Activated T-helper 17 cell treated with anti-CD3 and anti-CD28 coated beads, Interleukin-2, amount 50 U/mL, for 72 hours (primary cell): ENCODE measurements around the gene NRTN. TPM values are rescaled to one million over a fixed set of nuclear protein-coding genes. Genes with fewer than 3 reads are reported as not detected.
"Not testable (repeated sequence)": the region's sequence is repeated elsewhere in the genome, so short reads cannot be mapped to it uniquely, and the experiment has no call there.

Source experiments
- ATAC-seq: fragments of 150-1000 bp; cut with Tn5 transposase; replicated peaks from 2 replicates; pipeline ENCODE4 v1.10.0; 2021; ENCODE audit warnings: mild to moderate bottlenecking, moderate library complexity
- H3K27ac Mint-ChIP-seq: one replicate; pipeline ENCODE4 v1.8.0; 2022; ENCODE audit warnings: mixed read lengths
- H3K27me3 Mint-ChIP-seq: one replicate; pipeline ENCODE4 v1.8.0; 2022; ENCODE audit warnings: mixed read lengths
- H3K36me3 Mint-ChIP-seq: one replicate; pipeline ENCODE4 v1.8.0; 2022; ENCODE audit warnings: low read depth, mild to moderate bottlenecking, mixed read lengths
- H3K4me1 Mint-ChIP-seq: one replicate; pipeline ENCODE4 v1.8.0; 2022; ENCODE audit warnings: mixed read lengths
- H3K4me3 Mint-ChIP-seq: one replicate; pipeline ENCODE4 v1.8.0; 2022; ENCODE audit warnings: mild to moderate bottlenecking, mixed read lengths
- H3K9me3 Mint-ChIP-seq: one replicate; pipeline ENCODE4 v1.8.0; 2022; ENCODE audit warnings: mixed read lengths
- total RNA-seq, 2 donors: library from RNA; stranded (reverse); gene quantifications; one replicate each; pipeline ENCODE4 v1.2.3, GENCODE V29; 2022

Gene NRTN
- total RNA-seq: under 1 TPM; 0.32 to 0.52 TPM

DNA sequence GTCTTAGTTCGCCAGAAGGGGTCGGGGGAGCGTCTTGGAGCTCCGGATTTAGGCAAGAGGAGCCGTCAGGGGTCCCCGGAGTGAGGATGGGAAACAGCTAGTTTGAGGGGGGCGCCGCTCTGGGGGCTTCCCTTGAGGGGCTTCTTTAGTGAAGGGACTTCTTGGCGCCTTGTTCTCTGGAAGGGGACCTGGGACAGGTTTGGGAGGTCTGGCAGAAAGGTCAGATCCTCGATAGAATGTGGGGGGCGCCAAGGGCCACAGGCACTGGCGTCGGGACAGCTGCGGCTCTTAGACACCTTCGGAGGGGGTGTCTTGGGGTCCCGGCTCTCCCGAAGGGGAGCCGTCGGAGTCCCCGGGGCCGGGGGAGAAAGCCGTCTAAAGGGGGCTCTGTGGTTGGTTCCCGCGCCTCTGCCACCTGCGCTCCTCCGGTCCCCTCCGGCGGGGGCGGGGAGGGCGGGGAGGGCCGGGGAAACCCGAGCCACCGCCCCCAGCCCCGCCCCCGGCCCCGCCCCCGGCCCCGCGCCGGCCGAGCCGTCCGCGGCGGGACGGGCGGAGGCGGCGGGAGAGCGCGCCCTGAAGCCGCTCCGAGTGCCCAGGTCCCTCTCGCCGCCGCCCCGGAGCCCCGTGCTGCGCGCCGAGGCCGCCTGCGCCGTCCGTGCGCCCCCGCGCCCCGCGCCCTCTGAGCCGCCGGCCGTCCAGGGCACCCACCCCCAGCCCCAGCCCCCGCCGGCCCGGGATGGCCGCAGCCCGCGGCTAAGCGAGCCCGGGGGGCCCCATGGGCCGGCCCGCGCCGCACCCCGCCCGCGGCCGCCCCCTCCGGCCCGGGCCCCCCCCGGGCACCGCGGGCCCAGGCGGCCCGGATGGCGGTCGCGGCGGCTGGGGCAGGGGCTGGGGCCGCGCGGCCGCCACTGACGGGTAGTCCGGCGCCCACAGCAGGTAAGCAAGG is at the start of gene NRTN:
TSS of gene NRTN (plus strand) at position 552 of the 946 bp plus-strand sequence. CDS start 19,099 bp downstream, outside the sequence.
- Mint-ChIP-seq H3K27ac (peak within 1 kb of the TSS; percentile 65), H3K9me3 (no peaks in the 10 kb centered on the region), H3K4me3 (peak within 1 kb of the TSS; percentile 76), H3K4me1 (peaks cover 5% of the 10 kb centered on the region), H3K27me3 (peaks cover 11% of the 10 kb centered on the region), H3K36me3 (no peaks in the 10 kb centered on the region)
- peak; percentile 16 for ATAC-seq

DNA sequence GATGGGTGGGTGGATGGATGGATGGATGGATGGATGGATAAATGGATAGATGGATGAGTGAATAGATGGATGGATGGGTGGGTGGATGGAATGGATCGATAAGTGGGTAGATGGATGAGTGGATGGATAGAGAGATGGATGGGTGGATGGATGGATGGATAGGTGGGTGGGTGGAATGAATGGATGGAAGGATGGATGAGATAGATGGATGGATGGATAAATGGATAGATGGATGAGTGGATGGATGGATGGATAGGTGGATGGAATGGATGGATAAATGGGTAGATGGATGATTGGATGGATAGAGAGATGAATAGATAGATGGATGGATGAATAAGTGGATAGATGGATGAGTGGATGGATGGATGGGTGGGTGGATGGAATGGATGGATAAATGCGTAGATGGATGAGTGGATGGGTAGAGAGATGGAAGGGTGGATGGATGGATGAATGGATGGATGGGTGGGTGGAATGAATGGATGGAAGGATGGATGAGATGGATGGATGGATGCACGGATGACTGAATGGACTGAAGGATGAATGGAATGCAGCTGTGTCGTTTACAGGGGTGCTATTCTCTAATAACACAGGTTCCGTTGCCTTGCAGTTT is 42.2 kb upstream of the NRTN start:
- H3K27ac Mint-ChIP-seq: no peak overlapping the region
- H3K27me3 Mint-ChIP-seq: peaks cover 8% of the 10 kb centered on the region
- no peak overlapping the region for H3K4me3 Mint-ChIP-seq
- ATAC-seq: no peak
- H3K9me3 Mint-ChIP-seq: peaks cover 6% of the 10 kb centered on the region
- no peaks in the 10 kb centered on the region for H3K4me1 Mint-ChIP-seq
- no peaks in the 10 kb centered on the region for H3K36me3 Mint-ChIP-seq

GRCh38 chr19:5765220-5765619 is 39.6 kb upstream of the NRTN start:
- Mint-ChIP-seq H3K27me3 (peaks cover 8% of the 10 kb centered on the region), H3K27ac (no peak overlapping the region), H3K4me1 (no peaks in the 10 kb centered on the region), H3K4me3 (no peak overlapping the region), H3K9me3 (peaks cover 6% of the 10 kb centered on the region), H3K36me3 (no peaks in the 10 kb centered on the region)
- no peak for ATAC-seq

GRCh38 chr19:5767949-5768348 is 36.9 kb upstream of the NRTN start:
- no peaks in the 10 kb centered on the region for H3K9me3 Mint-ChIP-seq

DNA sequence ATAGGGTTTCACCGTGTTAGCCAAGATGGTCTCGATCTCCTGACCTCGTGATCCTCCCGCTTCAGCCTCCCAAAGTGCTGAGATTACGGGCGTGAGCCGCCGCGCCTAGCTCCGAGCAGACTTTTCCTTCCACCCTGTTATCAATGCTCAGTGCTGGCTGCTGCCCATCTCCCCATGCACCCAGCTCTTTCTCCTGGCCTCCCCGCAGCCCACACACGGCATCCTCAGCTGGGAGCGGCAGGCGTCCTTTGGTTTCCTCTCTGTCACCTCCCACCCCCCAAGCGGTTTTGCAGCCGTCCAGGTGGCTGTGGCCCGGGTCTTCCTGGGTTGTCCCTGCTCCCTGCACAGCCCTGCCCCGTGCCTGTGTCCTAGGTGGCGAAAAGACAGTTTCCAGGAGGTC is 32.5 kb upstream of the NRTN start:
- no peak for ATAC-seq
- H3K9me3 Mint-ChIP-seq: no peaks in the 10 kb centered on the region
- no peaks in the 10 kb centered on the region for H3K4me1 Mint-ChIP-seq
- H3K36me3 Mint-ChIP-seq: no peaks in the 10 kb centered on the region
- H3K27me3 Mint-ChIP-seq: no peaks in the 10 kb centered on the region
- H3K4me3 Mint-ChIP-seq: no peak overlapping the region
- no peak overlapping the region for H3K27ac Mint-ChIP-seq

More at GRCh38 chr19:5767949-5768348, 36.9 kb upstream of the NRTN start:
- ATAC-seq: no peak
- Mint-ChIP-seq H3K27ac (no peak overlapping the region), H3K36me3 (no peaks in the 10 kb centered on the region), H3K4me3 (no peak overlapping the region), H3K27me3 (peaks cover under 1% of the 10 kb centered on the region), H3K4me1 (no peaks in the 10 kb centered on the region)

DNA sequence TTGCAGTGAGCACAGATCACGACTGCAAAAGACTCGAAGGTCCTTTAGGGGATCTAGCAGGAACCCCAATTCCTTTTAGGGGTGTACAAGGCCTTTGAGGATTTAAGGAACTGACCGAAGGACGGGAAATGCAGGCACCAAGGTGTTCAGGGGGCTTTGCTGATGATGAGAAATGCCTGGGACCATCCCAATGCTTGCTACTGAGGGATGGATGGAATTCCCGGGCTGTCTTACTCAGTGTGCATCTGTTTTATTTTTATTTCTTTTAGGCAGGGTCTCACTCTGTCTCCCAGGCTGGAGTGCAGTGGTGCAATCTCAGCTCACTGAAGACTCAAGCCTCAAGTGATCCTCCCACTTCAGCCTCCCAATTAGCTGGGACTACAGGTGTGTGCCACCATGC is 31.6 kb upstream of the NRTN start:
- H3K27ac Mint-ChIP-seq: no peak overlapping the region
- no peaks in the 10 kb centered on the region for H3K9me3 Mint-ChIP-seq
- no peaks in the 10 kb centered on the region for H3K27me3 Mint-ChIP-seq
- H3K36me3 Mint-ChIP-seq: no peaks in the 10 kb centered on the region
- no peaks in the 10 kb centered on the region for H3K4me1 Mint-ChIP-seq
- H3K4me3 Mint-ChIP-seq: no peak overlapping the region
- no peak for ATAC-seq

DNA sequence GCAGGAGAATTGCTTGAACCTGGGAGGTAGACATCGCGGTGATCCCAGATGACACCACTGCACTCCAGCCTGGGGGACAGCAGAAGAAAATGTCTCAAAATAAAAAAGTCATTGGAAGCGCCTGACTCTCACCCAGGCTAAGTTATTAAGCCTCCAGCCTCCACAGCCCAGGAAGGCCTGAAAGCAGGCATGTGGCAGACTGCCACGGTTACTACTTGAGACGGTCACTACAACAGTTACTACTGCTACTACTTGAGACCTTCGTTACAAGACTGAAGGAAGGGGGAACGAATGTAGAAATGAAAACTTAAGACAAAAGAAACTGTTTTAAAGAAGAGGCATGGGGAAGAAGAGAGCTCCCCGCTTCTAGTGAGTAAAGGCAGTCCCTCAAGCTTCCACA is 29.9 kb upstream of the NRTN start:
- no peaks in the 10 kb centered on the region for H3K9me3 Mint-ChIP-seq
- H3K4me1 Mint-ChIP-seq: no peaks in the 10 kb centered on the region
- no peak overlapping the region for H3K4me3 Mint-ChIP-seq
- no peaks in the 10 kb centered on the region for H3K27me3 Mint-ChIP-seq
- no peak overlapping the region for H3K27ac Mint-ChIP-seq
- no peak for ATAC-seq
- H3K36me3 Mint-ChIP-seq: no peaks in the 10 kb centered on the region

DNA sequence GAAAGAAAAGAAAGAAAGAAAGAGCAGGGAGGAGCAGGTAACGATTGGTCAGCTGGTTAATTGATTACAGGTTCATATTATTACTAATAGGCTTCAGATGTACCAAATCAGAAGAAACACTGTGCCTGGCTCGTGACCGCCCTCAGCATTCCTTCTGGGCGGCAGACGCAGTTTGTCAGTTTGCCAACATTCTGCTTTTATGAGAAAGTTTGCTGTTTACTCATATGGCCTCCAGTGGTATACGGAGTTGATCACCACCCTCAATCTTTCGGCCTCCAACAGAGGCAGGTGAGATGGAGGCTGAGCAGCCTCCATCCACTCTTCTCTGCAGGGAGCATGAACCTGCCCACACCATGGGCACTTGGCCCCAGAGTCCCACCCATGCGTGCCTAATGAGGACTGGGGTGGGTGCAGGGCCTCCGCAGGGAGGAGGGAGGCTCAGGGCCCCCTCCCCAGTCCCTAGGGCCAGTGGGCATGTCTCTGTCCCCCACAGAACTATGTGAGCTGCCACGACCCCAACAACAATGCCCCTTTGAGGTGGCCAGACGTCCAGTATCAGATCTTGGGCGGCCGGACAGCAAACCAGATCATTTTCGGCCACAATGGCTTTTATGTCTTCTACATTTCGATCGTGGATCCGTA is 29.1 kb upstream of the NRTN start:
- H3K27ac Mint-ChIP-seq: no peak overlapping the region
- H3K27me3 Mint-ChIP-seq: no peaks in the 10 kb centered on the region
- no peak for ATAC-seq
- no peaks in the 10 kb centered on the region for H3K36me3 Mint-ChIP-seq
- no peak overlapping the region for H3K4me3 Mint-ChIP-seq
- H3K4me1 Mint-ChIP-seq: no peaks in the 10 kb centered on the region
- no peaks in the 10 kb centered on the region for H3K9me3 Mint-ChIP-seq

DNA sequence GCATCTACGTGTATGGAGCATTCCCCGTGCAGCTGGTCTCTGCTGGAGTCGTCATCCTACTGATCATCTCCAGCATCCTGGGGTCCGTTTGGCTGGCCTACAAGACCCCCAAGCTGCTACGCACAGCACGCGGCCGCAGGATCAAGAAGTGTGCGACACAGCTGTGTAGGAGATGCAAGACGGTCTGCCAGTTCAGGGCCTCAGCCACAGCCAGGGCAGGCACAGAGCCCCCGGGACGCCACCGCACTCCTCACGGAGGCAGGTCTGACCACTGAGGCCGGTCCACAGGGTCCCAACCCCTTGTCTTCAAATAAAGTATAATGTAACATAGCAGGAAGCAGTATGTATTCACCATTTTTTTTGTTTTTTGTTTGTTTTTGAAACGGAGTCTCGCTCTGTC is 26.5 kb upstream of the NRTN start:
- H3K4me3 Mint-ChIP-seq: no peak overlapping the region
- H3K27ac Mint-ChIP-seq: no peak overlapping the region
- no peak for ATAC-seq
- no peaks in the 10 kb centered on the region for H3K36me3 Mint-ChIP-seq
- H3K4me1 Mint-ChIP-seq: no peaks in the 10 kb centered on the region
- H3K9me3 Mint-ChIP-seq: no peaks in the 10 kb centered on the region
- no peaks in the 10 kb centered on the region for H3K27me3 Mint-ChIP-seq

DNA sequence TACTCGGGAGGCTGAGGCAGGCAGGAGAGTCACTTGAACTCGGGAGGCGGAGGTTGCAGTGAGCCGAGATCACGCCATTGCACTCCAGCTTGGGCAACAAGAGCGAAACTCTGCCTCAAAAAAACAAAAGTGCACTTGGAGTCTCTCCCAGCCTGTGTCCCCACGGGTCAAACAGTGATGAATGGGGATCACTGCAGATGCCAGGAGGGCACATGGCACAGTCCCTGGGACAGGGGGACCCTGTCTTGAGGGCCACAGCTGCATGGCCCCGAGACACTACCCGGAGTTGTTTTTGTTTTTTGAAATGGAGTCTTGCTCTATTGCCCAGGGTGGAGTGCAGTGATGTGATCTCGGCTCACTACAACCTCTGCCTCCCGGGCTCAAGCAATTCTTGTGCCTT is 24.0 kb upstream of the NRTN start:
- not testable (repeated sequence) for H3K9me3 Mint-ChIP-seq, H3K27ac Mint-ChIP-seq, ATAC-seq, H3K27me3 Mint-ChIP-seq, H3K36me3 Mint-ChIP-seq, H3K4me3 Mint-ChIP-seq, H3K4me1 Mint-ChIP-seq

- Mint-ChIP-seq H3K9me3 (no peaks in the 10 kb centered on the region), H3K27ac (no peak overlapping the region), H3K4me3 (no peak overlapping the region), H3K36me3 (peaks cover 23% of the 10 kb centered on the region), H3K27me3 (no peaks in the 10 kb centered on the region), H3K4me1 (no peaks in the 10 kb centered on the region)
- ATAC-seq: no peak
Observed at GRCh38 chr19:5782322-5782721, 22.5 kb upstream of the NRTN start.

DNA sequence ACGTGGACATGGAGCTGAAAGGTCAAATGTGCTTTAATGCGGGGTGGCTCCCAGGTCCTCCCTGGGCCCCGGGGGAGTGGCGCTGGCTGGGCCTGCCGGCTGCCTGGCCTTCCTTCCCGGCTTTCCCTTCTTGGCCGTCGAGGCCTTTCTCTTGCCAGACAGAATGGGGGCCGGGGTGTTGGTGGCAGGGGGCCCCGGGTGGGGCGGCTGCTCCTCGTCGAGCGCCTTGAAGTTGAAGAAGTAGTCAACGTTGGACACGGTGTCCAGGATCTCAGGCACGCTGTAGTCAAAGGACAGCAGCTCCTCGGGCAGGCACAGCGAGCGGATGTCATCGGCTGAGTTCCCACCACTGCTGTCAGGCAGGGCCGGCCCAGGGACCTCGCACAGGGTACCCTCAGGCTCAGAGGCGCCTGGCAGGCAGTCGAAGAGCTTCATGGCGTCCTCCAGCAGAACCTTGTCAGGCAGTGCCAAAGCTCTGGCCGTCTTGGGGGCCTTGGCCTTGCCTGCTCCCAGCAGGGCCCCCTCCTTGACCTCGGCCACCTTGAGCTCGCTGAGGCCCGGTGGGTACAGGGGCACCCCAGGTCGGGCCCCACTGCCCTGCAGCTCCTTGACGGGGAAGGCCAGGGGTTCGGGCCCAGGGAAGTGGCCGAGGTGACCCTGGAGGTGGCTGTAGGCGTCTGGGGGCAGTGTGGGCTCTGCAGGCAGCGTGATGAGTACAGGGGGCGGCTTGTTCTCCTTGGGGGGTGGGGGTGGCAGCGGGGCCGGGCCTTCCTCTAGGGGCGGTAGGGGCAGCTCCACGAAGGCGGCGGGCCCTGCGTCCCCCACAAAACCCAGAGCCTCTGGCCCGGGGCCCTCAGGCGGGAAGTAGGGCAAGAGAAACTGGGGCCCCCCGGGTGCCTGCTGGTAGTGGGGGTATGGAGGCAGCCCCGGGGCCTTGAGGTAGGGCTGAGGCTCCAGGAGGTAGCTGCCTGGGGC is 21.6 kb upstream of the NRTN start:
- Mint-ChIP-seq H3K4me3 (no peak overlapping the region), H3K27ac (no peak overlapping the region), H3K36me3 (peaks cover 29% of the 10 kb centered on the region), H3K4me1 (no peaks in the 10 kb centered on the region), H3K27me3 (no peaks in the 10 kb centered on the region), H3K9me3 (no peaks in the 10 kb centered on the region)
- no peak for ATAC-seq

GRCh38 chr19:5784581-5785147 is 20.2 kb upstream of the NRTN start, which contains the start of gene PRR22:
Gene PRR22 (minus strand): TSS chr19:5784746. CDS start chr19:5784660, 86 bp downstream.
- Mint-ChIP-seq H3K36me3 (peaks cover 40% of the 10 kb centered on the region), H3K4me3 (no peak within 1 kb of the TSS), H3K9me3 (no peaks in the 10 kb centered on the region), H3K27ac (no peak within 1 kb of the TSS), H3K27me3 (no peaks in the 10 kb centered on the region), H3K4me1 (no peaks in the 10 kb centered on the region)
- ATAC-seq: no peak
